Activated CD4-positive, alpha-beta T cell treated with anti-CD3 and anti-CD28 coated beads for 1 hour (primary cell): ENCODE data around the gene ELFN2.
"Not testable (repeated sequence)": the region's sequence is repeated elsewhere in the genome, so short reads cannot be mapped to it uniquely, and the experiment has no call there.

Source experiments
- DNase-seq: peaks from one replicate; pipeline ENCODE4 v3.0.0-alpha.2; 2020

The ELFN2 gene

DNA sequence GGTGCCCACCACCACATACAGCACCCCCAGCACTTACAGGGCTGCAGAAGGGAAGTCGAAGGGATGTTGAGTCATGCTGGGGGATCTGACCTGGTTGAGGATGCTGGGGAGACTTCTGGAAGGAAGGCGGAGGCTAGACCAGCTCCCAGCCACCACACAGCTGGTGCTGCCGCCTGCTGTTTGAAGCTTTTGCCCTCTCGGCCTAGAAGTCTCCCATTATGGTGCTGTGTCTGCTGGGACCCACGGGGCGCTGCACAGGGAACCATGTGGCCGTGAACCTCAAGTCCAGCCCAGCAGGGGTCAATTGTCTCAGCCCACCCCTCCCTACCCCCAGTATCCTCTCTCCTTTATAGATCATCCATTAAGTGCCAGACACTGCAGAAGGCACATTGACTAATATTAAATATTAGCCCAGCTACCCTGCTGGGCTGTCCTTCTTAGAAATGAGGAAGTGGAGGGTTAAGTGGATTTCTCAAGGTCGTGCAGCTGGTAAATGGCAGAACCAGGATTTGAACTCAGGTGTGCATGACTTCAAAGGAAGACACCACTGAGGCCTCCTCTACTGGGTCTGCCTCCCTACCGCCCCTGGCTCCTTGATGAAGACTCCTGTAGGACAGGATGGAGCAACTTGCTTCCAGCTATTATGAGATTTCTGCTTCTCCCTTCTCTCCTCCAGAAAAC is 95.3 kb downstream of the ELFN2 start:
- DNase-seq: no peak

DNA sequence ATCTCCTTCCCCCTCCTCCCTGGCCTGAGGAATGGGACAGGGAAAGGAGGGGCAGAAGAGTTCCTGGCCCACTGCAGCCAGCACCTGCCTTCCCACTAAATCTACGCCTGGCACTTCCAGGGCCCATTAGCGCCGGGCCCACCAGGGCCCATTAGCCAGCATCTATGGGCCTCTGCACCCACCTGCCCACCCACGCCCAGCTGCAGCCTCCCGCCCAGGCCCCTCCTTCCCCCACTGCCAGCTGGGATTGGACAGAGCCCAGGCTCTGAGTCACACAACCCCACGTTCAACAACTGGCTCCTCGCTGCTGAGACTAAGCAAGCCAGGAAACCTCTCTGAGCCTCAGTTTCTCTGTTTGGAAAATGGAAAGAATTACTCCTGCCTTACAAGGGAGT is 96.2 kb downstream of the ELFN2 start:
- DNase-seq: no peak

DNA sequence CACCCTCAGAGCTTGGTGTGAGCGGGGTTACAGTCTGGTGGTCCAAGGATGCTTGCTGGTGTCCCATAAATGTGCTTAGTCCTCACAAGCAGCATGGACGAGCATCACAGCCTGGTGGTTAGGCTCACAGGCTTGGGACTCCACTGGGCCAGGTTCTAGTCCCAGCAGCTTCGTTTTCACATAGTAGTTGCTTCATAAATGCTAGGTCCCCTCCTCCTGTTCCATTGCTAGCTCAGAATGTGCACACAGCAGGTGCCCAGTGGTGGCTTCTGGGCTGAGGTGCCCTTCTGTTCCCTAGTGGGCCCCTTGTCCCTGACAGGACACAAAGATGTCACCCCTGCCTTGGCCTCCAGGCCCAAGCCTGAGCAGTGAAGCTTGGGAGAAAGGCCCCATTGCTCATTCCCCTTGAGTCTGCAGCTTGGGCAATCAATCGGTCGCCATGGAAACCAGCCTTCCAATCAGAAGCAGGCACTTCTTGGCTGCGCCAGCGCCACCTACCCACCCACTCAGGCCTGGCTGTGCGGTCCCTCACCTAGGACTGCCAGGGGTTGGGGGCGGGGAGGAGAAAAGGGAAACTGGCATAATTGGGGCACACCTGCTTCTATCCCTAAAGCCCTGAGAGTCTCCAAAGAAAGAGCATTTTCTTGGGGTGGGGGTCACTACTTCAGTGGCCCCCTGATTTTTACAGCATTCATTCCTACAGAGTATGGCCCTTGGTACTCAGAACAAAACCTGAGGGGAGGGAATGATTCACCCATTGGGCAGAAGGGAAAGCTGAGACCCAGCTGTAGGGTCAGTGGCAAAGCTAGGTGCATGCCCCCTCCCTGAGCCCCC is 96.9 kb downstream of the ELFN2 start:
- no peak for DNase-seq

DNA sequence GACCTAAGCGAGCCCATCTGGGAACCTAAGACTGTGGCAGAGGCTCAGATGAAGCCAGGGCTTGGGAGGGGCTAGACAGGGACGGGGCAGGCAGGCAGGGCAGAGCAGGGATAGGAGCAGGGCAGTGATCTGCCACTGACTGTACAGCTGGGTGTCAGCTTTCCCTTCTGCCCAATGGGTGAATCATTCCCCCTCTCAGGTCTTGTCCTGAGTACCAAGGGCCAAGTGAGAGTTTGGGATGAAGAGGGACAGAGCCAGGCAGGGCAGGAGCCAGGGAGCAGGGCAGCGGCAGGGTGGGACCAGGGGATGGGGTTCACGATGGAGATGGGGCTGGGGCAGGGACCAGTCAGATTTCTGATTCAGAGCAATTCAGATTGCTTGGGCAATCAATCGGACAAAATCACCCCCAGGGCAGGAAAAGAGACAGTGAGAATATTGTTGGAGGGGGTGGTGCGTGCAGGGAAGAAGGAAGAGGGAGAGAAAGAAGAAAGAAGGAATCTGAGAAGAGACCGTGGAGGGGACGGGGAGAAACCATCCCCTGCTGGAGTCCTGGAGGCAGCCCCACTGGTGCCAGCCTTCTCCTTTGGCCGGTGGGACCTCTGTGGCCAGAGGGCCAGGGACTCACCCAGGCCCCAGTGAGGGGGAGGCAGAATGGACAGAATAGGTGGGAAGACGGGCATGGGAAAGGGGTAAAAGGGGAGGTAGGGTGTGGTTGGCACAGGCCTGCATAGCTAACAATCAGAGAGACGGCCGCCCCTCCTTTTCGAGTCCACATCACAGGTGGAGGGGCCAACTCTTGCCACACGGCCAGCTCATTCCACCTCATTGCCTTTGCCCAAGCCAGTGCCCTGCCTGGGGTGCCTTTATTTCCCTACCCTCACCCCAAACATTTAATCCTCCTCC is 97.8 kb downstream of the ELFN2 start:
- no peak for DNase-seq

DNA sequence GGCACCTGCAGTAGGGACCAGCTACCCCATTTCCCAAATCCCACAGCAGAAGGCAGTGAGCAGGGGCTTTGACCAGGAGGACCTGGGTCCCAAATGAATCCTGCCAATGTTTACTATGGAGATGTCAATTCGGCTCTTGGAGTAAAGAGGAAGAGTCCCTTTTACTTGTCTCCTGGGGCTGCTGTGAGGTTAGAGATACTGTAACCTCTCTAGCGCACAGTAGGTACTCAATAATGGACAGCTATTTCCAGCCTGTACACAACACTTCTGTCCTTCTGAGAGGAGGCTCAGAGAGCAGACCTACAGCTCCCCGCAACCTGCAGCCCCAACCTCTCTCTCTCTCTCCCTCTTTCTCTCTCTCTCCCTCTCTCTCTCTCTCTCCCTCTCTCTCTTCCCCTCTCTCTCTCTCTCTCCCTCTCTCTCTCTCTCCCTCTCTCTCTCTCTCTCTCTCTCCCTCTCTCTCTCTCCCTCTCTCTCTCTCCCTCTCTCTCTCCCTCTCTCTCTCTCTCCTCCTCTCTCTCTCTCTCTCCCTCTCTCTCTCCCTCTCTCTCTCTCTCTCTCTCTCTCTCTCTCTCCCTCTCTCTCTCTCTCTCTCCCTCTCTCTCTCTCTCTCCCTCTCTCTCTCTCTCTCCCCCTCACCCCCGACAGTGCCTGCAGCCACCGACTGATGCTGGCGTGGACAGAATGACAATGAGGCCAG is 98.6 kb downstream of the ELFN2 start:
- not testable (repeated sequence) for DNase-seq

DNA sequence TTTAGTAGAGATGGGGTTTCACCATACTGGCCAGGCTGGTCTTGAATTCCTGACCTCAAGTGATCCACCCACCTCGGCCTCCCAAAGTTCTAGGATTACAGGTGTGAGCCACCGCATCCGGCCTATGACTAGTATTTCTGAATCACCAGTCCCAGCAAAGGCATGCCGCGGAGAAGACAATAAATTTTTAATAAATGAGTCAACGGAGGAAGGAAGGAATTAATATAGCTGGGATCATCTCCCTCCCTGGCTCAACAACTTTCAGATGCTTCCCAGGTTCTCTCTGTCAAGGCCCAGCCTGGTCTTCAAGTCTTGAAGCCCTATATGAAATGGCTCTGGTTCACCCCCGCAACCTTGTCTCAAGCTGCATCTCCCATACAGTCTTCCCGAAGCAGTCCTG is 99.3 kb downstream of the ELFN2 start:
- DNase-seq: no peak

DNA sequence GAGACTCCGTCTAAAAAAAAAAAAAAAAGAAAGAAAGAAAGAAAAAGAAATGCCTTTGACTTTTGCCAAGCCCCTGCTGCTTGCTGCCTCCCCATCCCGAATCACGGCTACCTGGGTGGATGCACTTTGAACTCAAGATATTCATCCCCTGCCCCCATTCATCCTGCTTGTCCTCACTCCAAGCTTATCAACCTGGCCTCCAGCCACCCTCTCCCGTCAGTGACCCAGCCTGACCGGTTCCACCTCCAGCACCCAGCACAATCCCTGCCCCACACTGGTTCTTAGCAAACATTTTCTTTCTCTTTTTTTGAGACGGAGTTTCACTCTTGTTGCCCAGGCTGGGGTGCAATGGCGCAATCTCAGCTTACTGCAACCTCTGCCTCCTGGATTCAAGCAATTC is 100.6 kb downstream of the ELFN2 start:
- DNase-seq: no peak

DNA sequence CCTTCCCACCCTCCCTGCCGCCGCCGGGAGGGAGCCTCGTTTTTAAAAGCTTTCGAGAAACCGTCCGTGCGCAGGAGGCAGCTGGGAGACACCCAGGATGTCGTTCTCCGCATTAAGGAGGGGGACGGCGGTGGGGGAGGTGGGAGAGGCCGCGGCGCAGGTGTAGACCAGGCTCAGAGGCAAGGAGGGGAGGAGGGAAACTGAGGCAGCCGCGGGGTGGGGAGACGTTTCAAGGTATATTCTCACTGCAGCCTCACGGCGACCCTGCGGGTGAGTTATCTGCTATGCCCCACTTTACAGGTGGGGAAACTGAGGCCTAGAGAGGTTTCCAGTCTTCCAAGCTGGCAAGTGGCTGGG is 102.3 kb downstream of the ELFN2 start:
- no peak for DNase-seq

DNA sequence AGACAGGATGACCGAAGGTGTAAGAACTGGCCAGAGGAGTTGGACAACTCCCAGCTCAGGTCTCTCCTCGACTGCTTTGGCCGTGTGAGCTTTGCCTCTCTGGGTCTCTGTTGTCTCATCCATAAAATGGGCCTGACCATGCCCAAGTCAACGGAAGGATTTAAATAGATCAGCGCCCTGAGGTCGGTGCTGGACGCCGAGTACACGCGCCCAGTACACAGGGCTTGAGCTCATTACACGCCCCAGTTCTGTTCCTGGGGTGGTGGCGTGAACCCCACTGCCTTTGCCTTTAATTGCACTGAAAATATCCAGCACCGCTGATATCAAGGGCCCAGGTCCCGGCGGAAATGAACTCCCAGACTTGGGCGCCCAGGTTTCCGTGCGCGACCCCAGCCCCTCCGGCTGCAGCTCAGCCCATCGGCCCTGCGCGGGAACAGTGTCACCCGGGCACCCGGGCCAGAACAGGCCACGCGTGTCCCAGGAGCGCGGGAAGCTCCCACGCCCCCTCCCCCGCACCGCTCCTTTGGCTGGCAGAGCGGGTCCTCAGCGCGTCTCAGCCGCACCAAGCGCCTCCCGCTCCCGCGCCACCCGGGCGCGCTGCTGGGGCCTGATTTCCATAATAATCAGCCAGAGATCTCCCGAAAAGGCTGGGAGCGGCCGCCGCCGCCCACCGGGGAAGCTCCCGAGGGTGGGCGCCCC is 102.8 kb downstream of the ELFN2 start:
- DNase-seq: no peak

DNA sequence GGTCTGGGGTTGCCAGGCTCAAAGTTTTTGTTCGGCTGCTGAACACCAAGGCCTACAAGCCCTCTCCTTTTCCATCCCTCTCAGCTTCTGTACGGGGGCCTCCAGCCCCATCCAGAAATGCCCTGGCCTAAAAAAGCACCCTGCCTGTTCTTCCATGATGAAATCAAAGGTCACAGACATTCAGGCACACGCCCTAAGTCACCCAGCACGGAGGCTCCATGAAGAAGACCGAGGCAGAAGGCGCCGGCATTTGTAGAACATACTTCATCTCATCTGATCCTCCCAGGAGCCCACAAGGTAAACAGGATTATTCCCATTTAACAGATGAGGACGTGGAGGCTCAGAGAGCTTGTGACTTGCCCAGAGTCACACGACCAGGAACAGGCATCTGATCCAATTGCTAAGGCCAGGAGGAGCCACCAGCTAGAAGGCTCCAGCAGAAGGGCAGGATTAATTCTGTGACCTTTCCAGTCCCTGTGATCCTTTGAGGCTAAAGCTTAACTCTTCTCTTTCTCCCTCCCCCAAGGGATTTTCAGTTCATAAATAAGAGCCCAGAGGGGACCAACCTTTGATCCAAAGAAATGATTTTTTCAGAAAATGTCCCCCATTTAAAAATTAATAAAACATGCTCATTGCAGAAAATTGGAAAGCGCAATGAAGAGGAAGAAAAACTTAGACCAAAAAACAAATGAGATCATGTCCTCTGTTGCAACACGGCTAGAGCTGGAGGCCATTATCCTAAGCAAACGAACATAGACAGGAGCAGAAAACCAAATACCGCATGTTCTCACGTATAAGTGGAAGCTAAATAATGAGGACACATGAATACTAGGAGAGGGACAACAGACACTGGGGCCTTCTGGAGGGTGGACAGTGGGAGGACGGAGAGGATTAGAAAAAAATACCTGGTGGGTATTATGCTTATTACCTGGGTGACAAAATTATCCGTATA is 106.3 kb downstream of the ELFN2 start:
- no peak for DNase-seq

DNA sequence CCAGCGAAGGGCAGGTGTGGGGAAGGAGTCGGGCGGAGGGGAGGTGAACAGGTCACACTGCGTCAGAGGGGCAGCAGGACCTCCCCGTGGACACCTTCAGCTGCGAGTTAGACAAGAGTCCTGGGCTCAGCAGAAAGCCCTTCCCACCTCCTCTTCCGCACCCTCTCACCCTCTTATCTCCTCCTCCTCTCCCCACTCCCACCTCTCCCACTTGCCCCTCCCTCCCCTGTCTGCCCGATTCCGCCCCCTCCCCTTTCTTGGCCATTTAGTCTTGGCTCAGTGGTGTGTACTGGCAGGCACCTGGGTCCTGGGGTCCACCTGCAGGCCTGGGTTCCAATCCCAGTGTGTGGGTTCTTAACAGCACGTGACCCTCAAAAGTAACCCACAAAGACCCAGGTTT is 107.8 kb downstream of the ELFN2 start:
- DNase-seq: no peak

DNA sequence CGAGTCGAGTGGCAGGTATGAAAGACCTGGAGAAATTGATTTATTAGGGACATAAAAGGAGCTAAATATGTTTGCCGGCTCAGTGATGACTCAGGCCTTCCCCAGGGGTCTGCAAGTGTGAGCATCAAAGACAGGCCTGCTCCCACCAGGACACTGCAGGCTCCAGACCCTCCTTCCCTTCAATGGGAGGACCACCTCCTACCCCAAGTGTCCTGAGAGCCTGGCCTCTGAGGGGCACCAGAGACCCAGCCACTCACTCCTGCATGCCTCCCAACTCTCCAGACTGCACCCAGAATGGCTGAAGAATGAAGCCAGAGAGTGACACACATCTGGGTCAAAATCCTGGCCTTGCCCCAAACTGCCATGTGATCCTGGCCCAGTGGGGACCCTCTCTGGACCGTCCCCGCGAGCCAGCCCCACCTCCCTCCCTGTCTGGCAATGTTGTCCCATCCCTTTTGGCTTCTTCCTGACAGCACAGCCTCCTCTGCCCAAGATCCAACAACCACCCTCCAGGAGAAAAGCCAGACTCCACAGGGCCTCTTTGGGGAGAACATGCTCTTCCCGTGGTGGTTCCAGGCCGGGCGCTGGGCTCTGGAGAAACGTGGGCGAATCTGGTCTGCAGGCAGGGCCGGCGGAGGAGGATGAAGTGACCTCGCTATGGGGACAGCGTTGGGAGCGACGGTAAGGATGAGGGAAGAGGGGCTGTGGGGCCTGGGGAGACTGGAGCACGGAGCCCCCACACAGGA is 108.7 kb downstream of the ELFN2 start:
- no peak for DNase-seq
